ENCODE results near the gene PIP5K1C.

PIP5K1C gene

GRCh38 chr19:3700242-3701032 lies at the start of gene PIP5K1C:
PIP5K1C (minus strand) TSS chr19:3700468; CDS start chr19:3700390, 78 bp downstream.
- DNase-seq (ENCODE audit: low spot score), result peak; percentile 77

GRCh38 chr19:3748965-3749364 lies 48.7 kb upstream of the PIP5K1C start:
- no peak for DNase-seq (ENCODE audit: low spot score)

- no peak for DNase-seq (ENCODE audit: low spot score)
Observed at GRCh38 chr19:3746371-3747056, 46.2 kb upstream of the PIP5K1C start.

GRCh38 chr19:3745363-3746045 lies 45.2 kb upstream of the PIP5K1C start:
- DNase-seq (ENCODE audit: low spot score), result no peak

GRCh38 chr19:3743486-3743885 lies 43.2 kb upstream of the PIP5K1C start:
- peak; percentile 36 for DNase-seq (ENCODE audit: low spot score)

- no peak for DNase-seq (ENCODE audit: low spot score)
Observed at GRCh38 chr19:3740431-3740830, 40.2 kb upstream of the PIP5K1C start.

GRCh38 chr19:3738477-3739220 lies 38.4 kb upstream of the PIP5K1C start:
- no peak for DNase-seq (ENCODE audit: low spot score)

- no peak for DNase-seq (ENCODE audit: low spot score)
Observed at GRCh38 chr19:3737487-3738205, 37.4 kb upstream of the PIP5K1C start.

- no peak for DNase-seq (ENCODE audit: low spot score)
Observed at GRCh38 chr19:3736106-3736724, 35.9 kb upstream of the PIP5K1C start.

- DNase-seq (ENCODE audit: low spot score), result no peak
Observed at GRCh38 chr19:3734310-3734600, 34.0 kb upstream of the PIP5K1C start.

GRCh38 chr19:3733549-3734309 lies 33.5 kb upstream of the PIP5K1C start:
- DNase-seq (ENCODE audit: low spot score), result no peak

- DNase-seq (ENCODE audit: low spot score), result no peak
Observed at GRCh38 chr19:3732108-3732507, 31.8 kb upstream of the PIP5K1C start.

- DNase-seq (ENCODE audit: low spot score), result no peak
Observed at GRCh38 chr19:3730457-3730958, 30.2 kb upstream of the PIP5K1C start.

- DNase-seq (ENCODE audit: low spot score), result no peak
Observed at GRCh38 chr19:3725640-3726310, 25.5 kb upstream of the PIP5K1C start.

GRCh38 chr19:3725121-3725520 lies 24.9 kb upstream of the PIP5K1C start:
- no peak for DNase-seq (ENCODE audit: low spot score)

GRCh38 chr19:3723883-3724282 lies 23.6 kb upstream of the PIP5K1C start:
- no peak for DNase-seq (ENCODE audit: low spot score)

GRCh38 chr19:3723110-3723488 lies 22.8 kb upstream of the PIP5K1C start:
- no peak for DNase-seq (ENCODE audit: low spot score)

GRCh38 chr19:3722443-3723109 lies 22.3 kb upstream of the PIP5K1C start:
- DNase-seq (ENCODE audit: low spot score), result no peak

- no peak for DNase-seq (ENCODE audit: low spot score)
Observed at GRCh38 chr19:3721887-3722442, 21.7 kb upstream of the PIP5K1C start.

Measured in HuH-7 (cell line).